GM23338 (cell line): ENCODE measurements around the gene EMILIN2. TPM values are rescaled to one million over a fixed set of nuclear protein-coding genes. Genes with fewer than 3 reads are reported as not detected.

Experiments
- ATAC-seq: fragments of 200-7000 bp; cut with Tn5 transposase; 3 replicates; pipeline ENCODE4 v1.9.1; 2020
- DNase-seq: peaks from one replicate; pipeline ENCODE4 v3.0.0-alpha.2; 2015; ENCODE audit warnings: low spot score
- H2AFZ ChIP-seq: fragments of 200-600 bp; sonication (generic); 2 replicates; pipeline ENCODE4 v1.8.0; 2016; ENCODE audit warnings: antibody characterized with exemption, mild to moderate bottlenecking, moderate library complexity
- H3F3A ChIP-seq: fragments of 200-600 bp; sonication (generic); replicated peaks from 2 replicates; pipeline ENCODE4 v1.8.0; 2017; ENCODE audit warnings: antibody characterized with exemption, mixed run types, low read depth
- H3K27ac ChIP-seq: fragments of 200-600 bp; sonication (generic); 2 replicates; pipeline ENCODE4 v1.6.1; 2016; ENCODE audit warnings: low read depth
- H3K27me3 ChIP-seq: fragments of 200-600 bp; sonication (generic); 2 replicates; pipeline ENCODE4 v1.8.0; 2016; ENCODE audit warnings: mild to moderate bottlenecking, mixed run types, moderate library complexity; ENCODE audit not compliant: insufficient read depth
- H3K36me3 ChIP-seq: fragments of 200-600 bp; sonication (generic); 2 replicates; pipeline ENCODE4 v1.8.0; 2016; ENCODE audit warnings: mild to moderate bottlenecking; ENCODE audit not compliant: insufficient read depth
- H3K4me1 ChIP-seq: fragments of 200-600 bp; sonication (generic); 2 replicates; pipeline ENCODE4 v1.8.0; 2016; ENCODE audit warnings: mild to moderate bottlenecking, moderate library complexity; ENCODE audit not compliant: insufficient read depth
- H3K4me2 ChIP-seq: fragments of 200-600 bp; sonication (generic); 2 replicates; pipeline ENCODE4 v1.7.1; 2017; ENCODE audit warnings: mixed run types
- H3K4me3 ChIP-seq: fragments of 200-600 bp; sonication (generic); 2 replicates; pipeline ENCODE4 v1.6.1; 2016; ENCODE audit warnings: mixed run types
- H3K79me2 ChIP-seq: fragments of 200-600 bp; sonication (generic); replicated peaks from 2 replicates; pipeline ENCODE4 v1.8.0; 2017; ENCODE audit warnings: mild to moderate bottlenecking; ENCODE audit not compliant: insufficient read depth
- H3K9me2 ChIP-seq: fragments of 200-600 bp; sonication (generic); 2 replicates; pipeline ENCODE4 v1.8.0; 2017; ENCODE audit not compliant: insufficient read depth
- H4K20me1 ChIP-seq: fragments of 200-600 bp; sonication (generic); replicated peaks from 2 replicates; pipeline ENCODE4 v1.8.0; 2017; ENCODE audit warnings: mild to moderate bottlenecking; ENCODE audit not compliant: insufficient read depth
- H3K27ac Mint-ChIP-seq: 2 replicates; pipeline ENCODE4 v1.8.0; 2020; ENCODE audit warnings: inconsistent platforms, mild to moderate bottlenecking, moderate library complexity, mixed read lengths
- H3K27me3 Mint-ChIP-seq: 3 replicates; pipeline ENCODE4 v1.8.0; 2022; ENCODE audit warnings: low read depth, mild to moderate bottlenecking, moderate library complexity, mixed read lengths, inconsistent platforms; ENCODE audit not compliant: insufficient read depth, poor library complexity
- H3K36me3 Mint-ChIP-seq: 3 replicates; pipeline ENCODE4 v1.8.0; 2021; ENCODE audit warnings: low read depth, mild to moderate bottlenecking, inconsistent platforms, moderate library complexity, mixed read lengths
- H3K4me1 Mint-ChIP-seq: 3 replicates; pipeline ENCODE4 v1.8.0; 2020; ENCODE audit warnings: mild to moderate bottlenecking, inconsistent platforms, mixed read lengths
- H3K4me3 Mint-ChIP-seq: 3 replicates; pipeline ENCODE4 v1.8.0; 2021; ENCODE audit warnings: moderate library complexity, mild to moderate bottlenecking, inconsistent platforms, mixed read lengths
- H3K9me3 Mint-ChIP-seq: 3 replicates; pipeline ENCODE4 v1.8.0; 2020; ENCODE audit warnings: moderate library complexity, mild to moderate bottlenecking, inconsistent platforms, mixed read lengths
- JUNB ChIP-seq: IDR thresholded peaks from one replicate; pipeline ENCODE4 v1.6.1; 2016; ENCODE audit warnings: antibody characterized with exemption; ENCODE audit not compliant: unreplicated experiment
- NANOG ChIP-seq: IDR thresholded peaks from 2 replicates; pipeline ENCODE4 v1.6.1; 2016; ENCODE audit warnings: antibody characterized with exemption, borderline replicate concordance
- POLR2AphosphoS5 ChIP-seq: IDR thresholded peaks from 2 replicates; pipeline ENCODE4 v1.6.1; 2016; ENCODE audit warnings: antibody characterized with exemption, low read depth
- STAT1 ChIP-seq: IDR thresholded peaks from one replicate; pipeline ENCODE4 v1.6.1; 2016; ENCODE audit warnings: antibody characterized with exemption; ENCODE audit not compliant: unreplicated experiment
- ZNF114 ChIP-seq: fragments of 250-450 bp; sonication (Bioruptor Pico); IDR thresholded peaks from 2 replicates; pipeline ENCODE4 v1.5.0; 2020; ENCODE audit warnings: mild to moderate bottlenecking, moderate library complexity
- ZNF331 ChIP-seq: fragments of 250-450 bp; sonication (Bioruptor Pico); IDR thresholded peaks from 2 replicates; pipeline ENCODE4 v1.5.0; 2020; ENCODE audit warnings: low read depth, mild to moderate bottlenecking, moderate library complexity
- ZNF462 ChIP-seq: fragments of 250-450 bp; sonication (Bioruptor Pico); IDR thresholded peaks from 2 replicates; pipeline ENCODE4 v1.5.0; 2020; ENCODE audit warnings: mild to moderate bottlenecking, moderate library complexity
- polyA plus RNA-seq: library from polyadenylated mRNA; unstranded; fragments of >200 nt; fragmentation: Nextera tagmentation; extraction: Ambion mirVana; gene quantifications from 2 replicates; pipeline ENCODE4 v1.2.1, GENCODE V29; 2016
- total RNA-seq: library from RNA; depleted of rRNA; stranded (reverse); fragments of >200 nt; shearing (Covaris generic); gene quantifications from 2 replicates; pipeline ENCODE4 v1.2.3, GENCODE V29; 2014

EMILIN2 gene
- total and polyA plus RNA-seq, 2 experiments from 2014 or later, result 3.0 to 11.6 TPM

GRCh38 chr18:2879889-2880288 lies 33.1 kb downstream of the EMILIN2 start (continued):
- no peak for TF ChIP-seq ZNF462 (CRISPR knock-in tag)

- Histone ChIP-seq H4K20me1 (no peaks in the 10 kb centered on the region), H3K79me2 (no peaks in the 10 kb centered on the region), H3K36me3 (no peaks in the 10 kb centered on the region), H3K4me3 (no peak overlapping the region), H3K4me1 (no peaks in the 10 kb centered on the region; the same call in 1 of the 2 replicates), H2AFZ (peak overlapping the region; percentile 69), H3K27ac (no peak overlapping the region), H3K9me2 (no peaks in the 10 kb centered on the region), H3K27me3 (no peaks in the 10 kb centered on the region), H3K4me2 (no peak overlapping the region), H3F3A (no peaks in the 10 kb centered on the region)
- DNase-seq (peak; percentile 32), ATAC-seq (peak; percentile 78)
- no peak for TF ChIP-seq JUNB
- TF ChIP-seq ZNF114 (CRISPR knock-in tag), result no peak
- no peak for TF ChIP-seq ZNF462 (CRISPR knock-in tag)
- TF ChIP-seq STAT1, result no peak
- TF ChIP-seq NANOG, result no peak
- TF ChIP-seq POLR2AphosphoS5, result no peak
- no peak for TF ChIP-seq ZNF331 (CRISPR knock-in tag)
- H3K4me3 Mint-ChIP-seq, result no peak overlapping the region
- H3K9me3 Mint-ChIP-seq, result no peaks in the 10 kb centered on the region
- peaks cover 4% of the 10 kb centered on the region for H3K27me3 Mint-ChIP-seq
- H3K36me3 Mint-ChIP-seq, result no peaks in the 10 kb centered on the region
- H3K4me1 Mint-ChIP-seq, result peaks cover 10% of the 10 kb centered on the region
- no peak overlapping the region for H3K27ac Mint-ChIP-seq
Observed at GRCh38 chr18:2880473-2880872, 33.7 kb downstream of the EMILIN2 start.
